22Rv1 (cell line): ENCODE data around the gene C1RL.

Experiments used
- H3K27ac ChIP-seq: fragments of 450-650 bp; 2 replicates; pipeline ENCODE4 v1.5.1; 2017
- CTCF ChIP-seq: fragments of 450-650 bp; IDR thresholded peaks from 2 replicates; pipeline ENCODE4 v1.5.1; 2017; ENCODE audit warnings: mild to moderate bottlenecking
- ZFX ChIP-seq: fragments of 450-650 bp; IDR thresholded peaks from 2 replicates; pipeline ENCODE4 v1.6.1; 2017; ENCODE audit warnings: antibody characterized with exemption, borderline replicate concordance

The C1RL gene

GRCh38 chr12:7121324-7121723 is 12.3 kb upstream of the C1RL start:
- TF ChIP-seq CTCF (no peak), ZFX (no peak)
- H3K27ac ChIP-seq: no peak overlapping the region

GRCh38 chr12:7120166-7120565 is 11.2 kb upstream of the C1RL start:
- TF ChIP-seq CTCF (no peak), ZFX (no peak)
- H3K27ac ChIP-seq: no peak overlapping the region

GRCh38 chr12:7118881-7119280 is 9.9 kb upstream of the C1RL start:
- H3K27ac ChIP-seq: no peak overlapping the region
- TF ChIP-seq ZFX (no peak), CTCF (no peak)

- no peak for TF ChIP-seq CTCF
- TF ChIP-seq ZFX: no peak
- H3K27ac ChIP-seq: no peak overlapping the region
These were observed 8.7 kb upstream of the C1RL start for GRCh38 chr12:7117670-7118069.

GRCh38 chr12:7116916-7117315 is 7.9 kb upstream of the C1RL start:
- H3K27ac ChIP-seq: no peak overlapping the region
- TF ChIP-seq CTCF: no peak
- no peak for TF ChIP-seq ZFX

- no peak for TF ChIP-seq CTCF
- no peak for TF ChIP-seq ZFX
- no peak overlapping the region for H3K27ac ChIP-seq
These were observed 7.2 kb upstream of the C1RL start for GRCh38 chr12:7116196-7116595.

- TF ChIP-seq CTCF (no peak), ZFX (no peak)
- no peak overlapping the region for H3K27ac ChIP-seq
These were observed 5.8 kb upstream of the C1RL start for GRCh38 chr12:7114851-7115250.
